Retinal pigment epithelial cell (primary cell): ENCODE measurements around the gene PDK3.

Source experiments
- DNase-seq: peaks from one replicate; pipeline ENCODE4 v3.0.0-alpha.2; 2010; ENCODE audit warnings: low read depth
- H3K4me3 ChIP-seq: 2 replicates; pipeline ENCODE4 v1.5.1; 2011; ENCODE audit warnings: mild to moderate bottlenecking, low read length, control low read depth, moderate library complexity
- TF ChIP-seq, protein P1 (sequence below): conservative IDR thresholded peaks from 2 replicates; pipeline ENCODE4 v1.5.1; 2011; ENCODE audit warnings: low read depth, low read length, control low read depth, inconsistent platforms

The PDK3 gene

DNA sequence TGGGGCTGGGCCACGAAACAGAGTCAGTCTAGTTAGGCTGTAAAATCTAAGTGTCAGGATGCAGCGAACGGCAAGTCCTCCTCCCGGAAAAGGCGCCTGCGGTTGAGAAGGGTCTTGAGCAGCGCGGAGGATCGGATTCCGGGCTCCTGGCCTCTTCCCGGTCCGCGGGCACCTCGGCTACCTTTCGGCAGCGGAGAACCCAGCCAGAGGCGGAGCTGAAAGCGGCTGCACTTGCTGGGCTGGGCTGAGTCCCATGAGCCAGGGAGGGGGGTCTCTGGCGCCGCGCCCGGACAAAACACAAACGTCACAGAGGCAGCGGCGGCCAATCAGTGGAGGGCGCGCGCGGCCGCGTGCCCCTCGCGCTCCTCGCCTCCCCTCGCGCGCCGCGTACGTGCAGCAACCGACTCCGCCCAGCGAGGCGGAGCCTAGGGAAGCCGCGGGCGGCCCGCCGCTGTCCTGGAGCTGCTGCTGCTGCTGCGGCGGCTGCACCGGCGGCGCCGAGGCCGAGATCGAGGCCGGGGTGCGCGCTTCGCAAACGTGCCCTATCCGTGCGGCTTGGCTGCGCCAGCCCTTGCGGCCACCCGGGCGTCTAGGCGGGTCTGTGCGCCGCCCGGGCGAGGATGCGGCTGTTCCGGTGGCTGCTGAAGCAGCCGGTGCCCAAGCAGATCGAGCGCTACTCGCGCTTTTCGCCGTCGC, at the start of gene PDK3:
Gene PDK3, plus strand, starts transcription at position 451 of the 696 bp plus-strand sequence. Its CDS starts 170 bp downstream, at position 621.
- H3K4me3 ChIP-seq, result peak within 1 kb of the TSS; percentile 66
- DNase-seq, result peak; percentile 56
- TF ChIP-seq, protein P1, sequence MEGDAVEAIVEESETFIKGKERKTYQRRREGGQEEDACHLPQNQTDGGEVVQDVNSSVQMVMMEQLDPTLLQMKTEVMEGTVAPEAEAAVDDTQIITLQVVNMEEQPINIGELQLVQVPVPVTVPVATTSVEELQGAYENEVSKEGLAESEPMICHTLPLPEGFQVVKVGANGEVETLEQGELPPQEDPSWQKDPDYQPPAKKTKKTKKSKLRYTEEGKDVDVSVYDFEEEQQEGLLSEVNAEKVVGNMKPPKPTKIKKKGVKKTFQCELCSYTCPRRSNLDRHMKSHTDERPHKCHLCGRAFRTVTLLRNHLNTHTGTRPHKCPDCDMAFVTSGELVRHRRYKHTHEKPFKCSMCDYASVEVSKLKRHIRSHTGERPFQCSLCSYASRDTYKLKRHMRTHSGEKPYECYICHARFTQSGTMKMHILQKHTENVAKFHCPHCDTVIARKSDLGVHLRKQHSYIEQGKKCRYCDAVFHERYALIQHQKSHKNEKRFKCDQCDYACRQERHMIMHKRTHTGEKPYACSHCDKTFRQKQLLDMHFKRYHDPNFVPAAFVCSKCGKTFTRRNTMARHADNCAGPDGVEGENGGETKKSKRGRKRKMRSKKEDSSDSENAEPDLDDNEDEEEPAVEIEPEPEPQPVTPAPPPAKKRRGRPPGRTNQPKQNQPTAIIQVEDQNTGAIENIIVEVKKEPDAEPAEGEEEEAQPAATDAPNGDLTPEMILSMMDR, result no peak

DNA sequence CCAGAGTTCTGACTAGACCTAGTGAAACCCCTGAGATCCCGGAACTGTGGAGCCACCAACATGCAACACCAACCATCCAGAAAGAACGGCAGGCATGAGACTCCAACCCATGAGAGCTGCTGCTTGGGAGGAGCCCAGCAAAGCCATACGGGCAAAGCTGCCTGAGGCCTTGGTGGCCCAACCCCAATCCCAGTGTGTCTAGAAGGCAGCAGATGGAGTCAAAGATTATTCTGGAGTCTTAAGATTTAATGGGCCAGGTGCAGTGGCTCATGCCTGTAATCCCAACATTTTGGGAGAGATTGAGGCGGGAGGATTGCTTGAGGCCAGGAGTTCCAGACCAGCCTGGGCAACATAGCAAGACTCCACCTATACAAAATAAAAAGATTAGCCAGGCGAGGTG, 49.2 kb upstream of the PDK3 start:
- no peak overlapping the region for H3K4me3 ChIP-seq
- TF ChIP-seq, protein P1, result no peak
- DNase-seq, result no peak

DNA sequence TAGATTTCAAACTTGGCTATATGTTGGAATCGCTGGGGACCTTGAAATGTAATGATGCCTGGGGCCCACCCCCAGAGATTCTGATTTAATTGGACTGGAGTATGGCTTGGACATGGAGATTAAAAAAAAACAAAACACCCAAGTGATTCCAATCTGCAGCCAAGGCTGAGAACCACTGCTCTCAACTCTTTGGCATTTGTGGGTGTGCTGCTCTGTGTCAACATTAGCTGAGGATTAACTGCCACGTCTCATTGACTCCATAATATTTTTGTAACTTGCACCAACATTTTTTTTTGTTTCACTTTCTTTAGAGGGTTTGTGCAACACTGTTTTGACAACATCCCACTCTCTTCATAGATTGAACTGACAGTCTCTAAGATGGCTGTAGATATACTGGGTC, 41.1 kb upstream of the PDK3 start:
- TF ChIP-seq, protein P1, result no peak
- DNase-seq, result peak; percentile 43
- H3K4me3 ChIP-seq, result no peak overlapping the region

DNA sequence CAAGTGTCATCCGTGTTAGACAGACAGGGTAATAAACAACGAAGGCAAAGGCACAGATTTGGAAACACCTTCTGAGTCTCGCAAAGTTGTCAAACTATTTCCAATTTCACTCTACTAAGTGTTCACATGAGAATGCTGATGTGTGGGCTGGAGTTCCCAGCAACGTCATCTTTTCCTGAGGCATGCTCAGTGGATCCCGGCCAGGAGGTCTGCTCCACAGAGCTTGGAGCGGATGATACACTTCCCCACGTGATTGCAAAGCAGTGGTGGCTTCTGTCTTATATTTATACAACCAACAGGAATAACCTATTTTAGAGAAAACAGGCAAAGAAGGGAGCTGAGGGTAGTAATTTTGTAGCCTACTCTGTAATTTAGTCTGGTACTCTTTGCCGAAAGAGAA, 40.1 kb upstream of the PDK3 start:
- DNase-seq, result no peak
- no peak overlapping the region for H3K4me3 ChIP-seq
- TF ChIP-seq, protein P1, result no peak

DNA sequence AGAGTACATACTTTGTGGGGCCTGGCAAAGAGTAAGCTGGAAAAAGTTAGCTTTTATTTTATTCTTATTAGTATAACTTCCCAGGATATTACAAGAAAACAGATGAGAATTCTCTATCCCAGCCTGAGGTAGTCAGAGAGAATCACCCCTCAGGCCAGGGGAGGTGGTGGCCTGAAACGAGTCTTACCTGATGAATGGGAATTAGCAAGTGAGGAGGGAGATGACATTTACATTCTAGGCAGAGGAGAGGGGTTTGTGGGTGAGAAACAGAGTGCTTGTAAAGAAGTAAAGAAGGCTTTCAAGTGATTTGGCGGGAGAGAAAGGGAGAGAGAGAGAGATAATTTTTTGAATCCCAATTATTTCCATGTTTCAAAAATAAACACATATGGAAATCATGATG, 39.3 kb upstream of the PDK3 start:
- H3K4me3 ChIP-seq, result no peak overlapping the region
- TF ChIP-seq, protein P1, result no peak
- no peak for DNase-seq

DNA sequence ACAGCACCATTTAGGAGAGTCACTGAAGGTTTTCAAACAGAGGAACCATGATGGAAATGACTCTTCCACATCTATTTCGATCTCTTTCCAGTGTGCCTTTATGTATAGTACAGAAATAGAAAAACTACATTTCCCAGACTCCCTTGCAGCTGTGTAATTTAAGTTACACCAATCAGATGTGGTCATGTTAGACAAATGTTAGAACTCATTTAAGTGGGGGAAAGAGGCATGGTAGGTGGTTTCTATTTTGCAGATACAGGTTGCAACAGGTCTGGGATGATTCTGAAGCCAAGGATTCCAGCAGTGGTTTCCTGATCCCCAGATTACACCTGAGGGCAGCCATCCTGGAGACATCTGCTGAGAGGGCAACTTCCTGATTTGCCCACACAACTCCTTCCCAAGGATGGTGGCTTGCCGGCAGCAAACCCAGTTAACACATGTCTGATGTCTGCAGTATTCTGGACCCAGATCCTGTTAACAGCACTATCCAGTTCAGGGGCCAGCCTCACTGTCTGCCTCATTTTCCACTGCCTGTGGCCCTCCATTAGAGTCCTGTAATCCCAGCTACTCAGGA, 38.7 kb upstream of the PDK3 start:
- TF ChIP-seq, protein P1, result no peak
- no peak for DNase-seq
- no peak overlapping the region for H3K4me3 ChIP-seq
